GM12873 (cell line): ENCODE measurements around the gene GRIN3B.

Source experiments
- TF ChIP-seq, protein P1 (sequence below): IDR thresholded peaks from 2 replicates; pipeline ENCODE4 v1.5.1; 2012; ENCODE audit warnings: low read depth, mild to moderate bottlenecking, moderate library complexity, low read length, control low read depth; ENCODE audit not compliant: insufficient read depth; ENCODE audit errors: missing control alignments

Gene GRIN3B

DNA sequence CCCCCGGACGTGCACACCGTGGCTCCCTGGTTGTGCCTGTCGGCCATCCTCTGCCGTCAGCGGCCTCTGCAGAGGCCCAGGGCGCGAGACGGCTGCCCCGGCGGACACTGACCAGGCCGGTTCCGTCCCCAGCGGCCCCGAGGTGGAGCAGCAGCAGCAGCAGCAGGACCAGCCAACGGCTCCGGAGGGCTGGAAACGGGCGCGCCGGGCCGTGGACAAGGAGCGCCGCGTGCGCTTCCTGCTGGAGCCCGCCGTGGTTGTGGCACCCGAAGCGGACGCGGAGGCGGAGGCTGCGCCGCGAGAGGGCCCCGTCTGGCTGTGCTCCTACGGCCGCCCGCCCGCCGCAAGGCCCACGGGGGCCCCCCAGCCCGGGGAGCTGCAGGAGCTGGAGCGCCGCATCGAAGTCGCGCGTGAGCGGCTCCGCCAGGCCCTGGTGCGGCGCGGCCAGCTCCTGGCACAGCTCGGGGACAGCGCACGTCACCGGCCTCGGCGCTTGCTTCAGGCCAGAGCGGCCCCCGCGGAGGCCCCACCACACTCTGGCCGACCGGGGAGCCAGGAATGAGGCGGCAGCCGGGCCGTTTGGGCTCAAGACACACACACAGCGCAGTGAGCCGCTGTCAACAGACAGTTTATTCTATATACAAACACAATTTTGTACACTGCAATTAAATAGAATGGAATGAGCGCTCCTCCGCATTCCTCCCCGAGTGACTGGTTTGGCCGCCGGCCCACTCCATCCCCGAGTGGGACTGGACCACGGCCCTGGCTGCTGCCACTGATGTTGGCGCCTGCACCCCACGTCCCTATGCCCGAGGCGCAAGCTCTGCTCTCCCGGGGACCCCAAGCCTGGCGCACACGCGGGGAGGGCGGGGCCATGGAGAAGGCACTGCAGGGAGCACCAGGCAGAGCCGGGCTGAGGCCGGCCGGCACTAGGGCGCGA, 9.1 kb downstream of the GRIN3B start:
- TF ChIP-seq, protein P1, sequence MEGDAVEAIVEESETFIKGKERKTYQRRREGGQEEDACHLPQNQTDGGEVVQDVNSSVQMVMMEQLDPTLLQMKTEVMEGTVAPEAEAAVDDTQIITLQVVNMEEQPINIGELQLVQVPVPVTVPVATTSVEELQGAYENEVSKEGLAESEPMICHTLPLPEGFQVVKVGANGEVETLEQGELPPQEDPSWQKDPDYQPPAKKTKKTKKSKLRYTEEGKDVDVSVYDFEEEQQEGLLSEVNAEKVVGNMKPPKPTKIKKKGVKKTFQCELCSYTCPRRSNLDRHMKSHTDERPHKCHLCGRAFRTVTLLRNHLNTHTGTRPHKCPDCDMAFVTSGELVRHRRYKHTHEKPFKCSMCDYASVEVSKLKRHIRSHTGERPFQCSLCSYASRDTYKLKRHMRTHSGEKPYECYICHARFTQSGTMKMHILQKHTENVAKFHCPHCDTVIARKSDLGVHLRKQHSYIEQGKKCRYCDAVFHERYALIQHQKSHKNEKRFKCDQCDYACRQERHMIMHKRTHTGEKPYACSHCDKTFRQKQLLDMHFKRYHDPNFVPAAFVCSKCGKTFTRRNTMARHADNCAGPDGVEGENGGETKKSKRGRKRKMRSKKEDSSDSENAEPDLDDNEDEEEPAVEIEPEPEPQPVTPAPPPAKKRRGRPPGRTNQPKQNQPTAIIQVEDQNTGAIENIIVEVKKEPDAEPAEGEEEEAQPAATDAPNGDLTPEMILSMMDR: no peak

DNA sequence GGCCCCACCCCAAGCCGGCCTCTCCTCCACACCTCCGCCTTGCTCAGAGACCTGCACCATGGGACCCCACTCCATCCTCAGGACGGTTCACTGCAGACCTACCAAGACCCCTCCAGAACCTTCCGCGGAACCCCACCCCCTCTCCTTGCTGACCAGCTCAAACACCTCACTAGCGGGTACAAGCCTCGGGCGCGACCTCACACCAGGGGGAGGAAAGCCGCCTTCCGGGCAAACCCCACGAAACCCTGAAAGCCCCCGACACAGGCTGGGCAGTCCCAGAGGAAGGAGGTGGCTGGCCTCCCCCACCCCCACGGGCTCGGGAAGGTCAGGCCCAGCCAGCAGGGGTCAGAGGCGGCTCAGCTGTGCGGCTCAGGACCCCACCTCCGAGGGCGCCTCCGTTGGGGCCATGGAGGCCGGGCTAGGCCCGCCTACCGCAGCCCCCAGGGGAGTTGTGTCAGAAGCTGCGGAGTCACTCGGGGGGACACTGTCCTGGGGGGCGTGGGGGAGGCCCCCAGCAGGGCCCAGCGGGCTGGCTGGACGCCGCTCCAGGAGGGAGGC, 9.8 kb downstream of the GRIN3B start:
- TF ChIP-seq, protein P1: no peak

DNA sequence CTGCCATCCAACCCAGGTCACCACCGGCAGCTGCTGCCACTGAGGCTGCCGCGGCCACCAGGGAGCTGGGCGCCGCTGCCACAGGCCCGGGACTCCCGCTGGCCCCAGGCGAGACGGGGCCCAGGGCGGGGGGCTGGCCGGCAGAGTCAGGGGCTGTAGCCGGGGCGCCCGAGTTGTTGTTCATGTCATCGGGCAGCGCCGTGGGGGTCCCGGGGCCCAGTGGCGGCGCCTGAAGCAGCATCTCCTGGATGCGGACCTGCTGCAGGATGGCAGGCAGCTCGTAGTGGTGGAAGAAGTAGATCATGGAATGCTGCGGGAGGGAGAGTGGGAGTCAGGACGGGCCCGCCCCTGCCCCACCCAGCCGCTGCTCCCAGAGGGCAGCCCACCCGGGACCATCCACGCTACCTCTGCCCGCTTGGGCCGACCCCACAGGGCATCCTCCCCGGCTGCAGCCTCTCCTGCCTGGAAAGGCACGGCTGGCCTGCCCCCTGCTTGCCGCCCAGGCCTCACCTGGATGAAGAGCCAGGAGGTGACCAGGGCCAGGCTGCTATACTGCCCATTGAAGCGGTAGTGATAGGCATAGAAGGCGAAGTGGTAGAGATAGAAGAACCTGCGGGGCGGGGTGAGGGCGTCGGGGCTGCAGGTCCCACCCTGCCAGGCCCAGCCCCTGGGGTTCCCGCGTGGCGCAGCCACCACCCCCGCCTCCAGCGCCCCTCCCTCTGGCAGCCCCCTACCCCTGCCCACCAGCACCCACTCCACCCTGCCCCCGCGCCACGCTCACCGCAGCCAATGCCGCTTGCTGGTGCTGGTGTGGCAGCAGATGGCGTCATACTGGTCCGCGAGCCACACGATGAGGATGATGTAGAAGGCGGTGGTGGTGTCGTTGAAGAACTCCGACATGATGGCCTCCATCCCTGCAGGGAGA, 10.6 kb downstream of the GRIN3B start:
- TF ChIP-seq, protein P1: no peak

DNA sequence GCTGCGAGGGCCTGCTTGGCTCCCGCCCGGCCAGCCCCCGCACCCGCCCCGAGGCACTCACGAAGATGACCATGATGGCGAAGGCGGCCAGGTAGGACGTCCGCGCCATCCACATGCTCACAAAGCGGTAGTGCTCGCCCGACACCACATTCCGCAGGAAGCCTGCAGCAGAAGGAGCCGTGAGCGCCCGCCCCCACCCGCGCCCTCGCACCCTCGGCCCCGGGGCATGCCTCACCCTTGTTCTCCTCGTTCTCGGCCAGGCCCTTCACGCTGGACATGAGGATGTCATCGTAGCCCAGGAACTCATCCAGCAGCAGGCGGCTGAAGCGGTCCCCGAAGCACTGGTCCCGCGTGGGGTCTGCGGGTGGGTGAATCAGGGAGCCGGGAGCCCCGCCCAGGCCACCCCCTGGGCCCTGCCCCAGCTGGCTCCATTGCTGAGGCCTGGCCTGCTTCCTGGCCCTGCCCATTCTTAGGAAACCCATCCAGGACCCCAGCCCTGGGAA, 11.7 kb downstream of the GRIN3B start:
- TF ChIP-seq, protein P1: no peak

DNA sequence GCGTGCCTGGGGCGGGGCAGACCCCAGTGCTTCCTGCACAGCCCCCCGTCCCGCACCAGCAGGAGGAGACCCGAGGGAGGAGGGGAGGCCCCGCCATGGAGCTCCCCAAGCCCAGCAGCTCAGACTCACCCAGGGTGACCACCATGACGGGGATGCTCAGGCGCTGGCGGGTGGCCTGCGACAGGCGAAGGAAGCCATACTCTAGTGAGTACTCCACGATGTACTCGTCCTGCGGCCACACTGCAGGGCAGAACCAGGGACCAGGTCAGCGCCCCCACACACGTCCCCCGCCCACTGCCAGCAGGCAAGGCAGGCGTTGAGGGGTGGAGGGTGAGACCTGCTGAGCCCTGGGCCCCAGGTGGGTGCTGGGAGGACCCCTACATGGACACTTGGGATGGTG, 12.1 kb downstream of the GRIN3B start:
- TF ChIP-seq, protein P1: no peak

DNA sequence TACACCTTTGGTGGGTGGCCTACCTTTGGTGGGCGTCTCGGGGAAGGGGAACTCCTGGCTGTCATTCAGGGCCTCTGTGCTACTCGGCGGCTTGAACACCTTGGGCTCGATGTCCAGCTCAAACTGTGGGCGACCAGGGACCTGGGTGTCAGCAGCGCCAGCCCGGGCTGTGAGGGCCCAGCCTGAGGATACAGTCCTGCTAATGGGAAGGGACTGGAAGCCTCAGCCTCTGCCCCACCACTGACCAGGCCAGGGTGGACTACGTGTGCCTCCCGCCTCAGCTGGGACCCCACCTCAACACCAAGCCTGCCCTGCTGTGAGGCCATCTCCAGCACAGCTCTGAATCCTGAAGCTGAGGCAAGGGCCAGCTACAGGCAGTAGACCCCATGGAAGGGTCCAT, 13.0 kb downstream of the GRIN3B start:
- TF ChIP-seq, protein P1: no peak
